HCT116 (cell line): ENCODE data around the gene NSMF. TPM values are rescaled to one million over a fixed set of nuclear protein-coding genes. Genes with fewer than 3 reads are reported as not detected.

Experiments used
- ATAC-seq: fragments of 200-7000 bp; cut with Tn5 transposase; 2 replicates; pipeline ENCODE4 v1.9.1; 2020; ENCODE audit warnings: mild to moderate bottlenecking, moderate library complexity
- BruUV-seq: library from RNA; stranded (reverse); fragments of 400-500 nt; replicated peaks from 2 replicates; lab custom pipeline; 2021; lab: Mats Ljungman, UMichigan
- CTCF ChIA-PET: fragments of 300-600 bp; sonication (Branson Sonifier 250); formaldehyde crosslinking; loops from one replicate; lab custom pipeline; 2021; ENCODE audit warnings: antibody characterized with exemption; lab: Charles Lee
- POLR2A ChIA-PET: fragments of 300-600, 350-600 bp; sonication (Branson Sonifier 250); formaldehyde crosslinking; loops from one replicate; lab custom pipeline; 2021; ENCODE audit warnings: antibody characterized with exemption; lab: Charles Lee
- RAD21 ChIA-PET, 2 experiments: fragments of 300-600 bp; sonication (Branson Sonifier 250); formaldehyde crosslinking; loops; one replicate each; lab custom pipeline; 2023; ENCODE audit warnings: low total read pairs in 2 of 2; ENCODE audit not compliant: uncharacterized antibody in 2 of 2, unreplicated experiment in 2 of 2, low non-redundant PET in 1 of 2; lab: Charles Lee
- DNase-seq: peaks from one replicate; pipeline ENCODE4 v3.0.0-alpha.2; 2010; ENCODE audit warnings: low read depth, low spot score
- H2AFZ ChIP-seq: fragments of 200-600 bp; shearing (Covaris generic), sonication (generic); 2 replicates; pipeline ENCODE4 v1.6.1; 2017; ENCODE audit warnings: low read depth, mixed run types, mixed read lengths, antibody characterized with exemption, low read length; ENCODE audit not compliant: poor library complexity, severe bottlenecking
- H3K27ac ChIP-seq: 2 replicates; pipeline ENCODE4 v1.5.1; 2012; ENCODE audit warnings: low read depth, low read length
- H3K27me3 ChIP-seq: fragments of 200-600 bp; sonication (generic); 2 replicates; pipeline ENCODE4 v1.6.1; 2016; ENCODE audit warnings: mixed run types, low read length, mixed read lengths; ENCODE audit not compliant: insufficient read depth
- H3K36me3 ChIP-seq, 2 experiments: fragments of 200-500 bp in 1 of 2; fragments of 200-600 bp in 1 of 2; sonication (Bioruptor generic) in 1 of 2; sonication (generic) in 1 of 2; 2 replicates each; pipeline versions ENCODE4 v1.5.1 to v1.6.1; 2014 to 2016; ENCODE audit warnings: low read length in 2 of 2, inconsistent platforms in 1 of 2, mixed read lengths in 1 of 2, mixed run types in 1 of 2; ENCODE audit not compliant: insufficient read depth in 2 of 2, control insufficient read depth in 1 of 2
- H3K4me1 ChIP-seq, 2 experiments: fragments of 200-600 bp in 1 of 2; sonication (generic) in 1 of 2; 2 replicates each; pipeline versions ENCODE4 v1.5.1 to v1.6.1; 2012 to 2017; ENCODE audit warnings: low read length in 2 of 2, inconsistent platforms in 1 of 2, mild to moderate bottlenecking in 1 of 2, mixed read lengths in 1 of 2, mixed run types in 1 of 2, moderate library complexity in 1 of 2; ENCODE audit not compliant: insufficient read depth in 2 of 2, control insufficient read depth in 1 of 2
- H3K4me2 ChIP-seq: fragments of 200-600 bp; sonication (generic); 2 replicates; pipeline ENCODE4 v1.6.1; 2017; ENCODE audit warnings: mixed run types, low read length, mixed read lengths
- H3K4me3 ChIP-seq, 2 experiments: fragments of 200-600 bp in 1 of 2; sonication (generic) in 1 of 2; replicated peaks in 1 of 2; 2 replicates each; pipeline ENCODE4 v1.5.1; 2011 to 2016; ENCODE audit warnings: low read length in 2 of 2, control low read depth in 1 of 2, low read depth in 1 of 2, mild to moderate bottlenecking in 1 of 2, mixed read lengths in 1 of 2, mixed run types in 1 of 2
- H3K79me2 ChIP-seq: fragments of 200-600 bp; sonication (generic); 2 replicates; pipeline ENCODE4 v1.6.1; 2017; ENCODE audit warnings: mild to moderate bottlenecking, mixed run types, low read length, moderate library complexity, mixed read lengths; ENCODE audit not compliant: insufficient read depth
- H3K9ac ChIP-seq: fragments of 200-600 bp; sonication (generic); 2 replicates; pipeline ENCODE4 v1.6.1; 2016; ENCODE audit warnings: low read length, mixed read lengths
- H3K9me2 ChIP-seq: fragments of 200-600 bp; sonication (generic), shearing (Covaris generic); 2 replicates; pipeline ENCODE4 v1.6.1; 2017; ENCODE audit warnings: mixed run types, mild to moderate bottlenecking, moderate library complexity; ENCODE audit not compliant: insufficient read depth
- H3K9me3 ChIP-seq, 2 experiments: fragments of 200-500 bp in 1 of 2; fragments of 200-600 bp in 1 of 2; sonication (Bioruptor generic) in 1 of 2; sonication (generic) in 1 of 2; 2 replicates each; pipeline ENCODE4 v1.6.1; 2014 to 2017; ENCODE audit warnings: low read length in 2 of 2, mixed read lengths in 2 of 2, inconsistent platforms in 1 of 2, low read depth in 1 of 2, mild to moderate bottlenecking in 1 of 2, mixed run types in 1 of 2, moderate library complexity in 1 of 2; ENCODE audit not compliant: control insufficient read depth in 1 of 2, insufficient read depth in 1 of 2
- H4K20me1 ChIP-seq: fragments of 200-600 bp; sonication (generic), shearing (Covaris generic); 2 replicates; pipeline ENCODE4 v1.6.1; 2017; ENCODE audit warnings: mixed run types, mild to moderate bottlenecking, moderate library complexity; ENCODE audit not compliant: insufficient read depth
- CBX3 ChIP-seq: IDR thresholded peaks from 2 replicates; pipeline ENCODE4 v1.6.1; 2012; ENCODE audit warnings: low read depth
- CTCF ChIP-seq, 3 experiments: fragments of 200-600 bp in 1 of 3; sonication (generic) in 1 of 3; IDR thresholded peaks in 2 of 3; conservative IDR thresholded peaks in 1 of 3; 2 replicates each; pipeline ENCODE4 v1.5.1; 2012 to 2017; ENCODE audit warnings: low read depth in 2 of 3, low read length in 2 of 3, antibody characterized with exemption in 1 of 3, borderline replicate concordance in 1 of 3, control low read depth in 1 of 3, mild to moderate bottlenecking in 1 of 3, mixed read lengths in 1 of 3, mixed run types in 1 of 3, moderate library complexity in 1 of 3; ENCODE audit not compliant: insufficient read depth in 1 of 3
- EGR1 ChIP-seq: IDR thresholded peaks from 2 replicates; pipeline ENCODE4 v1.6.1; 2012; ENCODE audit warnings: low read depth
- ELF1 ChIP-seq: IDR thresholded peaks from 2 replicates; pipeline ENCODE4 v1.6.1; 2012; ENCODE audit warnings: low read depth, borderline replicate concordance
- EZH2 ChIP-seq: fragments of 200-600 bp; sonication (generic); IDR thresholded peaks from 2 replicates; pipeline ENCODE4 v1.6.1; 2017; ENCODE audit warnings: antibody characterized with exemption, mixed run types
- EZH2phosphoT487 ChIP-seq: fragments of 200-600 bp; IDR thresholded peaks from 2 replicates; pipeline ENCODE4 v1.6.1; 2018; ENCODE audit warnings: antibody characterized with exemption, borderline replicate concordance
- FOSL1 ChIP-seq: IDR thresholded peaks from 2 replicates; pipeline ENCODE4 v1.6.1; 2012; ENCODE audit warnings: low read depth
- JUND ChIP-seq: IDR thresholded peaks from 2 replicates; pipeline ENCODE4 v1.6.1; 2012
- MAX ChIP-seq: IDR thresholded peaks from 2 replicates; pipeline ENCODE4 v1.6.1; 2012
- POLR2AphosphoS5 ChIP-seq: IDR thresholded peaks from 2 replicates; pipeline ENCODE4 v1.6.1; 2011; ENCODE audit warnings: mild to moderate bottlenecking, low read depth, low read length, moderate library complexity
- RAD21 ChIP-seq: IDR thresholded peaks from 2 replicates; pipeline ENCODE4 v1.6.1; 2012; ENCODE audit warnings: low read depth, mild to moderate bottlenecking
- SP1 ChIP-seq: IDR thresholded peaks from 2 replicates; pipeline ENCODE4 v1.6.1; 2012; ENCODE audit warnings: low read depth
- SRF ChIP-seq: IDR thresholded peaks from 2 replicates; pipeline ENCODE4 v1.6.1; 2012; ENCODE audit warnings: low read depth
- YY1 ChIP-seq: IDR thresholded peaks from 2 replicates; pipeline ENCODE4 v1.6.1; 2011; ENCODE audit warnings: low read length, low read depth, moderate library complexity, mild to moderate bottlenecking; ENCODE audit not compliant: insufficient replicate concordance; ENCODE audit errors: extremely low read depth
- ZFX ChIP-seq: fragments of 450-650 bp; IDR thresholded peaks from 2 replicates; pipeline ENCODE4 v1.6.1; 2017
- intact Hi-C: fragments of 100-400 bp; cut with micrococcal nuclease; formaldehyde crosslinking; loops from 2 replicates; pipeline ENCODE4 v1.10.0; 2022
- total RNA-seq: library from RNA; stranded (reverse); gene quantifications from one replicate; pipeline ENCODE4 v1.2.1, GENCODE V29; 2021; ENCODE audit not compliant: unreplicated experiment
- TF ChIP-seq, protein P1 (sequence below): IDR thresholded peaks from 2 replicates; pipeline ENCODE4 v1.6.1; 2011; ENCODE audit warnings: mild to moderate bottlenecking, low read length, moderate library complexity; ENCODE audit not compliant: insufficient replicate concordance; ENCODE audit errors: extremely low read depth
- TF ChIP-seq, protein P2 (sequence below): IDR thresholded peaks from 2 replicates; pipeline ENCODE4 v1.6.1; 2012
- TF ChIP-seq, protein P3 (sequence below): IDR thresholded peaks from 2 replicates; pipeline ENCODE4 v1.6.1; 2012; ENCODE audit warnings: low read depth

NSMF gene
- total RNA-seq, 1 experiment from 2014 or later: 81.9 TPM

- ChIA-PET POLR2A (no interaction called here), RAD21 (no interaction called here), CTCF (no interaction called here)
- intact Hi-C loops: no loop called here
- H3K4me3 ChIP-seq: no peak overlapping the region
- H3K9me3 ChIP-seq: no peaks in the 10 kb centered on the region
- H3K4me1 ChIP-seq: peaks cover 36 to 45% of the 10 kb centered on the region in 2 experiments
- ATAC-seq (no peak), DNase-seq (no peak)
- no peaks in the 10 kb centered on the region for H4K20me1 ChIP-seq
- TF ChIP-seq, protein P1, sequence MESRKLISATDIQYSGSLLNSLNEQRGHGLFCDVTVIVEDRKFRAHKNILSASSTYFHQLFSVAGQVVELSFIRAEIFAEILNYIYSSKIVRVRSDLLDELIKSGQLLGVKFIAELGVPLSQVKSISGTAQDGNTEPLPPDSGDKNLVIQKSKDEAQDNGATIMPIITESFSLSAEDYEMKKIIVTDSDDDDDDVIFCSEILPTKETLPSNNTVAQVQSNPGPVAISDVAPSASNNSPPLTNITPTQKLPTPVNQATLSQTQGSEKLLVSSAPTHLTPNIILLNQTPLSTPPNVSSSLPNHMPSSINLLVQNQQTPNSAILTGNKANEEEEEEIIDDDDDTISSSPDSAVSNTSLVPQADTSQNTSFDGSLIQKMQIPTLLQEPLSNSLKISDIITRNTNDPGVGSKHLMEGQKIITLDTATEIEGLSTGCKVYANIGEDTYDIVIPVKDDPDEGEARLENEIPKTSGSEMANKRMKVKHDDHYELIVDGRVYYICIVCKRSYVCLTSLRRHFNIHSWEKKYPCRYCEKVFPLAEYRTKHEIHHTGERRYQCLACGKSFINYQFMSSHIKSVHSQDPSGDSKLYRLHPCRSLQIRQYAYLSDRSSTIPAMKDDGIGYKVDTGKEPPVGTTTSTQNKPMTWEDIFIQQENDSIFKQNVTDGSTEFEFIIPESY: no peak
- no peak for TF ChIP-seq ZFX
- TF ChIP-seq, protein P2, sequence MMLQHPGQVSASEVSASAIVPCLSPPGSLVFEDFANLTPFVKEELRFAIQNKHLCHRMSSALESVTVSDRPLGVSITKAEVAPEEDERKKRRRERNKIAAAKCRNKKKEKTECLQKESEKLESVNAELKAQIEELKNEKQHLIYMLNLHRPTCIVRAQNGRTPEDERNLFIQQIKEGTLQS: no peak
- no peak for TF ChIP-seq CBX3
- no peak for TF ChIP-seq EZH2
- TF ChIP-seq EGR1: no peak
- no peak for TF ChIP-seq MAX
- no peak for TF ChIP-seq FOSL1
- TF ChIP-seq, protein P3, sequence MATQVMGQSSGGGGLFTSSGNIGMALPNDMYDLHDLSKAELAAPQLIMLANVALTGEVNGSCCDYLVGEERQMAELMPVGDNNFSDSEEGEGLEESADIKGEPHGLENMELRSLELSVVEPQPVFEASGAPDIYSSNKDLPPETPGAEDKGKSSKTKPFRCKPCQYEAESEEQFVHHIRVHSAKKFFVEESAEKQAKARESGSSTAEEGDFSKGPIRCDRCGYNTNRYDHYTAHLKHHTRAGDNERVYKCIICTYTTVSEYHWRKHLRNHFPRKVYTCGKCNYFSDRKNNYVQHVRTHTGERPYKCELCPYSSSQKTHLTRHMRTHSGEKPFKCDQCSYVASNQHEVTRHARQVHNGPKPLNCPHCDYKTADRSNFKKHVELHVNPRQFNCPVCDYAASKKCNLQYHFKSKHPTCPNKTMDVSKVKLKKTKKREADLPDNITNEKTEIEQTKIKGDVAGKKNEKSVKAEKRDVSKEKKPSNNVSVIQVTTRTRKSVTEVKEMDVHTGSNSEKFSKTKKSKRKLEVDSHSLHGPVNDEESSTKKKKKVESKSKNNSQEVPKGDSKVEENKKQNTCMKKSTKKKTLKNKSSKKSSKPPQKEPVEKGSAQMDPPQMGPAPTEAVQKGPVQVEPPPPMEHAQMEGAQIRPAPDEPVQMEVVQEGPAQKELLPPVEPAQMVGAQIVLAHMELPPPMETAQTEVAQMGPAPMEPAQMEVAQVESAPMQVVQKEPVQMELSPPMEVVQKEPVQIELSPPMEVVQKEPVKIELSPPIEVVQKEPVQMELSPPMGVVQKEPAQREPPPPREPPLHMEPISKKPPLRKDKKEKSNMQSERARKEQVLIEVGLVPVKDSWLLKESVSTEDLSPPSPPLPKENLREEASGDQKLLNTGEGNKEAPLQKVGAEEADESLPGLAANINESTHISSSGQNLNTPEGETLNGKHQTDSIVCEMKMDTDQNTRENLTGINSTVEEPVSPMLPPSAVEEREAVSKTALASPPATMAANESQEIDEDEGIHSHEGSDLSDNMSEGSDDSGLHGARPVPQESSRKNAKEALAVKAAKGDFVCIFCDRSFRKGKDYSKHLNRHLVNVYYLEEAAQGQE: no peak
- TF ChIP-seq CTCF (IDR thresholded peaks at IDR 0.05 in 2 of 3, conservative IDR thresholded peaks at IDR 0.05 in 1 of 3; ENCODE audit: borderline replicate concordance in 1 of 3, insufficient read depth in 1 of 3, low read depth in 2 of 3, low read length in 2 of 3): no peak
- no peak for TF ChIP-seq YY1
- TF ChIP-seq ELF1: no peak
- TF ChIP-seq POLR2AphosphoS5: no peak
- TF ChIP-seq SP1: no peak
- TF ChIP-seq JUND: no peak
- TF ChIP-seq SRF: no peak
- TF ChIP-seq EZH2phosphoT487: no peak
- no peak for TF ChIP-seq RAD21
- peaks cover 47% of the 10 kb centered on the region for H3K79me2 ChIP-seq
- H3K27me3 ChIP-seq: no peaks in the 10 kb centered on the region
- H3K9me2 ChIP-seq: no peaks in the 10 kb centered on the region
- no peak overlapping the region for H3K4me2 ChIP-seq
- no peak overlapping the region; the same call in 1 of the 2 replicates for H3K27ac ChIP-seq
- BruUV-seq: no TSS peak
- H3K9ac ChIP-seq: no peak overlapping the region
- no peaks in the 10 kb centered on the region for H3K36me3 ChIP-seq
- no peak overlapping the region for H2AFZ ChIP-seq
Measured at GRCh38 chr9:137415451-137415850, 43.7 kb downstream of the NSMF start.
